Measurements from ENCODE around the gene NOTCH4.
"Not testable (repeated sequence)": the region's sequence is repeated elsewhere in the genome, so short reads cannot be mapped to it uniquely, and the experiment has no call there.

NOTCH4 gene

DNA sequence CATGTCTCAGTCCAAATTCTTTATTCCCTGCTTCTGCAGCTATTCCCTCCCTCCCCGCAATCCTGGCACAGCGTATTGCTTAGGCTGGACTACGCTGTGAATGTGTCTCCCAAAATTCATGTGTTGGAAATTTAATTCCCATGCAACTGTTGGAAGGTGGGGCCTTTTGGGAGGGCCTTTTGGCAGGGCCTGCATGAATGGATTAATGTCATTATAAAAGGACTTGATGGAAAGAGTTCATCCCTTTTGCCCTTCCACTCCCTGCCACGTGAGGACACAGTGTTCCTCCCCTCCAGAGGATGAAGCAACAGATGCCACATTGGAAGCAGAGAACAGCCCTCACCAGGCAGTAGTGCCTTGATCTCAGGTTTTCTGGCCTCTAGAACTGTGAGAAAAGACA is 20.4 kb upstream of the NOTCH4 start:
- H3K4me3 ChIP-seq (ENCODE audit: low read length), result no peak overlapping the region

DNA sequence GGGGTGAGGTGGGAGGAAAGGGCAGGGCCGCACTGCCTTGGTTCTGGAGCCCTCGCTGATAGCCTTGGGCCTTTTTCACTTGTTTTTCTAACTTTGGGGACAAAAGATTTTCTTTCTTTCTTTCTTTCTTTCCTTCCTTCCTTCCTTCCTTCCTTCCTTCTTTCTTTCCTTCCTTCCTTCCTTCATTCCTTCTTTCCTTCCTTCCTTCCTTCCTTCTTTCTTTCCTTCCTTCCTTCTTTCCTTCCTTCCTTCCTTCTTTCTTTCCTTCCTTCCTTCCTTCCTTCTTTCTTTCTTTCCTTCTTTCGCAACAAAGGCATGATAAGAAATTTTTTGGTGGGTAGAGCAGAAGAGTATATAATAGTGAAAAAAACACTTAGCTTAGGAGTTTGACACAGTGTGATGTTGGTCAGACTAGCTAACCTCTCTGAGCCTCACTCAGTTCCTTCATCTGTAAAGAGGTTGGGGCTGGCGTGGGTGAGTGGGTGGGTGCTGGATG is 18.5 kb upstream of the NOTCH4 start:
- H3K4me3 ChIP-seq (ENCODE audit: low read length); H3K4me1 ChIP-seq (ENCODE audit: control insufficient read depth, insufficient read depth, low read length); H3K9ac ChIP-seq (ENCODE audit: low read depth, low read length); H3K9me3 ChIP-seq (replicated peaks; ENCODE audit: low read length); H3K4me2 ChIP-seq (ENCODE audit: low read length); H3K36me3 ChIP-seq (ENCODE audit: insufficient read depth, low read length): not testable (repeated sequence)
- H3K27me3 ChIP-seq (ENCODE audit: control insufficient read depth, insufficient read depth, low read length), result peaks cover 19% of the 10 kb centered on the region

More for the DNA sequence above, 20.4 kb upstream of the NOTCH4 start:
- peaks cover 4% of the 10 kb centered on the region for H3K4me1 ChIP-seq (ENCODE audit: control insufficient read depth, insufficient read depth, low read length)
- H3K27me3 ChIP-seq (ENCODE audit: control insufficient read depth, insufficient read depth, low read length), result peaks cover 32% of the 10 kb centered on the region
- H3K9ac ChIP-seq (ENCODE audit: low read depth, low read length), result no peak overlapping the region
- peak overlapping the region; percentile 67 for H3K4me2 ChIP-seq (ENCODE audit: low read length)
- no peaks in the 10 kb centered on the region for H3K36me3 ChIP-seq (ENCODE audit: insufficient read depth, low read length)
- no peaks in the 10 kb centered on the region for H3K9me3 ChIP-seq (replicated peaks; ENCODE audit: low read length)

DNA sequence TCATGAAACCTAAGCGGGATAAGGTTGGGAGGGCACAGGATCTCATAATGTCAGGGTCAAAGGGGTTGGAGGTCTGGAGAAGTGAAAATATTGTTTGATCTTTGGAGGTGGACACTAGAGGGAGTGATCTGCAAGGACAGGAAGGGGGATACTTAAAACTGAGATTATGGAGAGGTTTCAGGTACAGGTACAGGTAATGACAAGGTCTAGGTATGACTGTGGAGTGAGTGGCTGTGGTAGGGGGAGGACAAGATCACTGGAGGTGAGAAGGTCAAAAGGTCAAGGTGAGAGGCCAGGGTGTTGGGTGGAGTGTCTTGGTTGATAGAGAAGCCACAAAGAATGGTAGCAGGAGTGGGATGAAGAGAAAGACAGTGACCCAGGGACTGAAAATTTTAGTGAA is 16.8 kb upstream of the NOTCH4 start:
- no peaks in the 10 kb centered on the region for H3K9me3 ChIP-seq (replicated peaks; ENCODE audit: low read length)
- H3K4me1 ChIP-seq (ENCODE audit: control insufficient read depth, insufficient read depth, low read length), result peaks cover 4% of the 10 kb centered on the region
- no peaks in the 10 kb centered on the region for H3K36me3 ChIP-seq (ENCODE audit: insufficient read depth, low read length)
- H3K4me3 ChIP-seq (ENCODE audit: low read length), result no peak overlapping the region
- peaks cover 17% of the 10 kb centered on the region for H3K27me3 ChIP-seq (ENCODE audit: control insufficient read depth, insufficient read depth, low read length)
- no peak overlapping the region for H3K4me2 ChIP-seq (ENCODE audit: low read length)
- no peak overlapping the region for H3K9ac ChIP-seq (ENCODE audit: low read depth, low read length)

DNA sequence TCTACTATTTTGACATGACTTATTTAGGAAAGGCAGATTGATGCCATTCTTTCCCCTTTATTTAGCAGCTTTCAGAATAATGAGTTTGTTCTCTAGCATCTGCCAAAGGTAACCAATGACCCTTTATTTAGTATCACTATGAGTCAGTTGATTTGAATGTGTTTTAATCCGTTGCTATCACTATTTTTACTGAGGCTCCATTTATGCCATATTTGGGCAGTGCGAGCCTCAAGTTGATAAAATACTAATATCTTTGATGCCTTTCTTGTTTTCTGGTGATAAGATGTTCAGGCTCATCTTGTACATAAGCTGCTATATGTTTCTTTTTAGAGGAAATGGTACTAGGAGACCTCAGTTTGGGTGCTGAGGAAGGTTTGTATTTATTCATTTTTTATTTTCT is 15.6 kb upstream of the NOTCH4 start:
- no peak overlapping the region for H3K4me3 ChIP-seq (ENCODE audit: low read length)
- no peak overlapping the region for H3K4me2 ChIP-seq (ENCODE audit: low read length)
- no peaks in the 10 kb centered on the region for H3K36me3 ChIP-seq (ENCODE audit: insufficient read depth, low read length)
- H3K27me3 ChIP-seq (ENCODE audit: control insufficient read depth, insufficient read depth, low read length), result peaks cover 17% of the 10 kb centered on the region
- H3K4me1 ChIP-seq (ENCODE audit: control insufficient read depth, insufficient read depth, low read length), result peaks cover 3% of the 10 kb centered on the region
- no peaks in the 10 kb centered on the region for H3K9me3 ChIP-seq (replicated peaks; ENCODE audit: low read length)
- H3K9ac ChIP-seq (ENCODE audit: low read depth, low read length), result no peak overlapping the region

DNA sequence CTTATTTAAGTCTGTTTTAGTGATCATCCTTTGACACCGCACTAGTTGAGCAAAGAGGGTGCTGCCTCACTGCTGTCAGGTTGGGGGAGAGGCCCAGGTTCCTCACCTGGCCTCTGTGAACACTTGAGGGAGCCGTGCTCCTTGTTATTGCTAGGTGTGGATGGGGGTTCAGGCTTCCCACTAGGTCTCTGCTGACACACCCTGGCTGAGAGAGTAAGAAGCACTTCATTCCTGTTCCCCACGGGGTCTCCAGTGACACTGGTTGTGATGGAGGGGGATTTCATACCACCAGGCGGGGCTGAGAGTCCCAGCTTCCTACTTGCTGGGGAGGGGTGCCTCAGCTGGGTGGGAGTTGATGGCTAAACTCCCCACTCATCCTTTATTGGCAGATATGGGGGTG is 11.1 kb upstream of the NOTCH4 start:
- H3K4me3 ChIP-seq (ENCODE audit: low read length), result no peak overlapping the region
- no peaks in the 10 kb centered on the region for H3K27me3 ChIP-seq (ENCODE audit: control insufficient read depth, insufficient read depth, low read length)
- no peaks in the 10 kb centered on the region for H3K9me3 ChIP-seq (replicated peaks; ENCODE audit: low read length)
- H3K36me3 ChIP-seq (ENCODE audit: insufficient read depth, low read length), result no peaks in the 10 kb centered on the region
- H3K4me1 ChIP-seq (ENCODE audit: control insufficient read depth, insufficient read depth, low read length), result no peaks in the 10 kb centered on the region
- no peak overlapping the region for H3K4me2 ChIP-seq (ENCODE audit: low read length)
- H3K9ac ChIP-seq (ENCODE audit: low read depth, low read length), result no peak overlapping the region

DNA sequence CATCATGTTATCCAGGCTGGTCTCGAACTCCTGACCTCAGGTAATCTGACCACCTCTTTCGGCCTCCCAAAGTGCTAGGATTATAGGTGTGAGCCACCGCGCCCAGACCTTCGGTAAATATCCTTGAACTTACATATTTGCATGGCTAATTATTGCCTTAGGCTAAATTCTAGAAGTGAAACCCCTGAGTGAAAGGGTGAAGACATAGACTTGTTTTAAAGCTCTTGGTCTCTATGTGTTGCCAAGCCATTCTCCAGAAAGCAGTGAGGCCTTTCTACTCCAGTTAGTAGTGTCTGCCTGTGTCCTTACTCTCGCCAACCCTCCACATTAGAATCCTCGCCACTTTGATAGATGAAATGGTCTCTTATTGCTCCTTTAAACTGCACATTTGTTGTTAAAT is 2.6 kb upstream of the NOTCH4 start:
- H3K4me1 ChIP-seq (ENCODE audit: control insufficient read depth, insufficient read depth, low read length), result no peaks in the 10 kb centered on the region
- no peaks in the 10 kb centered on the region for H3K9me3 ChIP-seq (replicated peaks; ENCODE audit: low read length)
- H3K36me3 ChIP-seq (ENCODE audit: insufficient read depth, low read length), result no peaks in the 10 kb centered on the region
- no peak overlapping the region for H3K9ac ChIP-seq (ENCODE audit: low read depth, low read length)
- H3K4me2 ChIP-seq (ENCODE audit: low read length), result no peak overlapping the region
- H3K4me3 ChIP-seq (ENCODE audit: low read length), result no peak overlapping the region
- H3K27me3 ChIP-seq (ENCODE audit: control insufficient read depth, insufficient read depth, low read length), result peaks cover 25% of the 10 kb centered on the region

DNA sequence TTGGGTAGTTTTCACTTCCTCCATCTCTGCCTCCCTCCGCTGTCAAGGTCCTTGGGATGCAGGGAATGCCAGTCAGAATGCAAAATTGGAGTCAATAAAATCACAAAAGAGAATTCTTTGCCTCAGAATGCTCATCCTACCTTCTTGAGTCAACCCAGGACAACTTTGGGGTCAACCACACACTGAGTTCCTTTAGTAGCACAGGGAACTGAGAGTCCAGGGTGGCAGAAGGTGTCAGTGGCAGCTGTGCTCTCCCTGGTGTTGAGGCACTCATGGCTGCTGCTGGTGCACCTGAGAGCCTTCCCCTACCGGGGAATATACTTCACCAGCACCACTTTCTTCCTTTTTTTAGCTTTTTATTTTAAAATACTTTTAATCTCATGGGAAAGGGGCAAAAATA is 829 bp upstream of the NOTCH4 start:
- peaks cover 33% of the 10 kb centered on the region for H3K27me3 ChIP-seq (ENCODE audit: control insufficient read depth, insufficient read depth, low read length)
- H3K4me3 ChIP-seq (ENCODE audit: low read length), result no peak overlapping the region
- H3K9me3 ChIP-seq (replicated peaks; ENCODE audit: low read length), result no peaks in the 10 kb centered on the region

DNA sequence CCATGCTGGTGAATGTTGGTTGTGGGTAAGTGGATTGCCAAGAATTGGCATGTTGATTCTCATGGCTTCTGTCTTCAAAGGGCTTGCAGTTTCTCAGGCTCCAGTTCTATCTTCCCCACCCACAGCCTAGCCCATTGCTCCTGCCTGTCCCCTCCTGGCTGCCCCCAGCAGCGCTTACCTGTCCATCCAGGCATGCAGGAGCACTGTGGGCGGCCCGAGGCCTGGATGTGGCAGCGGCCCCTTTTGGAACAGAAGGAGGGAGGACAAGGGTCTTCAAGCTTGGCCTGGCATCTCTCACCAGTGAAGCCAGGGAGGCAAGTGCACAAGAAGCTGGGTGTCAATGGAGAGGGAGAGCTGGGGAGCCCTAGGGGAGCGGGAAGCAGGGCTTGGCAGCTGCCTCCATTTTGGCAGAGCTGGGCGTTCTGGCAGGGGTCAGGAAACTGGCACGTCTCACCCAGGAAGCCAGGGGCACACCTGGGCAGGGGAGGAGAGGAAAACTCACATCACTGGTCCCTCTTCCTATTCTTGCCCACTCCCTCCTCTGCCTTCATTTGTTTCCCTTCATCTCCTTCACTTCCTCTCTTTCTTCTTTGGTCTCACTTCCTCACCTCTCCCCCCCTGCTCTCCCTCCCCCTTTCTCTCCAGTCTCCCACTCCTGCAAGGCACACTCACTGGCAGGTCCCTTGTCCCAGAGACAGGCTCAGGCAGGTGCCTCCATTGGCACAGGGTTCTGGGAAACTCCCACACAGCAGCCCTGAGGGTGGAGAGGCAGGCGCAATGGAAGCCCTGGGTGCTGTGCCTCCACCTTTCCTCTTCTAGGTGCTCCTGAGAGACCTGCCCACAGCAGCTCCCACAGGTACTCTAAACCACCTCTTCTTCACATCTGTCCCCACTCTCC is 1.3 kb downstream of the NOTCH4 start:
- no peaks in the 10 kb centered on the region for H3K4me1 ChIP-seq (ENCODE audit: control insufficient read depth, insufficient read depth, low read length)
- no peaks in the 10 kb centered on the region for H3K9me3 ChIP-seq (replicated peaks; ENCODE audit: low read length)
- H3K9ac ChIP-seq (ENCODE audit: low read depth, low read length), result no peak overlapping the region
- no peak overlapping the region for H3K4me3 ChIP-seq (ENCODE audit: low read length)
- peaks cover 45% of the 10 kb centered on the region for H3K27me3 ChIP-seq (ENCODE audit: control insufficient read depth, insufficient read depth, low read length)
- H3K4me2 ChIP-seq (ENCODE audit: low read length), result no peak overlapping the region
- H3K36me3 ChIP-seq (ENCODE audit: insufficient read depth, low read length), result no peaks in the 10 kb centered on the region

More for the DNA sequence above, 829 bp upstream of the NOTCH4 start:
- Histone ChIP-seq H3K4me1 (ENCODE audit: control insufficient read depth, insufficient read depth, low read length) (no peaks in the 10 kb centered on the region), H3K4me2 (ENCODE audit: low read length) (no peak overlapping the region), H3K36me3 (ENCODE audit: insufficient read depth, low read length) (no peaks in the 10 kb centered on the region), H3K9ac (ENCODE audit: low read depth, low read length) (no peak overlapping the region)

DNA sequence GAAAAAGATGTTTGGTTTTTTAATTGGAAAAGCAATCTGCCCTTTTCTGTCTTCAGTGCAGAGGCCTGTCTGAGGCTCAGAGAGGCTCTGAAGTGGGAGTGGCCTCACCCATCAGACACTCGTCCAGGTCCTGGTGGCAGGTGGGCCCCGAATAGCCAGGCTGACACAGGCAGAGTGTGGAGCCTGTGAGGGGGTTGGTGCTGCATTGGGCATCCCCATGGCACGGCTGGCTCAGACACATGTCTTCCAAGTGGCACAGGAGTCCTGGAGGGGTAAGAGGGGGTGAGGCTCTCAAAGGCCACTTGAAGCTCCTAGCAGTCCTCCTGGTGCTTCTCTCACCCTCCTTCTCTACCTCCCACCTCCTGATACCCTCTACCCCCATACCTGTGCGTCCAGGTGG is 3.8 kb downstream of the NOTCH4 start:
- H3K4me3 ChIP-seq (ENCODE audit: low read length), result no peak overlapping the region
- H3K27me3 ChIP-seq (ENCODE audit: control insufficient read depth, insufficient read depth, low read length), result peaks cover 40% of the 10 kb centered on the region
- H3K9me3 ChIP-seq (replicated peaks; ENCODE audit: low read length), result no peaks in the 10 kb centered on the region
- H3K9ac ChIP-seq (ENCODE audit: low read depth, low read length), result no peak overlapping the region
- H3K4me1 ChIP-seq (ENCODE audit: control insufficient read depth, insufficient read depth, low read length), result no peaks in the 10 kb centered on the region
- H3K36me3 ChIP-seq (ENCODE audit: insufficient read depth, low read length), result no peaks in the 10 kb centered on the region
- H3K4me2 ChIP-seq (ENCODE audit: low read length), result no peak overlapping the region

DNA sequence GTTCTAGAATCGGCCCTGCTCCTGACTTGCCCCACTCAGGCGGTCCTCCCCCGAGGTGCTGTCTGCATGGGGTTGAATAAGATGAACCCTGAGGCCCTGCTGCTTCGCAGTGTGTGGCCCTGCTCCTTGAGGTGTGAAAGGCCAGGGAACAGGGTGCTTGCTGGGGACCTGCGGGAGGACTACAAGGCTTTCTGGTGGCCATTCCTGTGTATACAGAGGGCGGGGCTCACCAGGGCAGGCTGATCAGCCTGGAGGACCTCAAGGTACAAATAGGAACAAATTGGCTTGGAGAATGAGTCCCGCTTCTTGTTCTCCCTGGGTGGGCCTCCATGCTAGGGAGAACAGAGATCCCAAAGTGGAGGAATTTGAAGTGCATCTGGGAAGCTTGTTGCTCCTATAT is 5.7 kb downstream of the NOTCH4 start:
- H3K36me3 ChIP-seq (ENCODE audit: insufficient read depth, low read length), result no peaks in the 10 kb centered on the region
- H3K9ac ChIP-seq (ENCODE audit: low read depth, low read length), result no peak overlapping the region
- no peak overlapping the region for H3K4me3 ChIP-seq (ENCODE audit: low read length)
- no peaks in the 10 kb centered on the region for H3K4me1 ChIP-seq (ENCODE audit: control insufficient read depth, insufficient read depth, low read length)
- H3K9me3 ChIP-seq (replicated peaks; ENCODE audit: low read length), result no peaks in the 10 kb centered on the region
- no peak overlapping the region for H3K4me2 ChIP-seq (ENCODE audit: low read length)
- H3K27me3 ChIP-seq (ENCODE audit: control insufficient read depth, insufficient read depth, low read length), result peaks cover 37% of the 10 kb centered on the region

DNA sequence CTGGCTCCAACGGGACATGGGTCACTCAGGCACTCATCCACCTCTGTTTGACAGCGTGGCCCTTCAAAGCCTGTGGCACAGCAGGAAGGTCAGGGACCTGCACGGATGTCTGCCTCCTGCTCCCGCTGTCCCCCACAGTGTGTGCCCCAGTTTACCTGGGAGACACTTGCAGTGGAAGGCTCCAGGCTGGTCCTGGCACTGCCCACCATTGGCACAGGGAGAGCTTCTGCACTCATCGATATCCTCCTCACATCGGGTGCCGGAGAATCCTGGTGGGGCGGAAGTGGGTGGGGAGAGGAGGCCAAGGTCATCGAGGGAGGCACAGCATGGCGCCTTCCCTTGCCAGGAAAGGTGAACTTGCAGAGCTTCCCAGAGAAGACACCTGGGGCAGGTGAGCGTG is 6.9 kb downstream of the NOTCH4 start:
- Histone ChIP-seq H3K9me3 (replicated peaks; ENCODE audit: low read length) (no peaks in the 10 kb centered on the region), H3K4me2 (ENCODE audit: low read length) (no peak overlapping the region), H3K4me3 (ENCODE audit: low read length) (no peak overlapping the region), H3K27me3 (ENCODE audit: control insufficient read depth, insufficient read depth, low read length) (peaks cover 36% of the 10 kb centered on the region), H3K36me3 (ENCODE audit: insufficient read depth, low read length) (no peaks in the 10 kb centered on the region), H3K9ac (ENCODE audit: low read depth, low read length) (no peak overlapping the region), H3K4me1 (ENCODE audit: control insufficient read depth, insufficient read depth, low read length) (no peaks in the 10 kb centered on the region)

DNA sequence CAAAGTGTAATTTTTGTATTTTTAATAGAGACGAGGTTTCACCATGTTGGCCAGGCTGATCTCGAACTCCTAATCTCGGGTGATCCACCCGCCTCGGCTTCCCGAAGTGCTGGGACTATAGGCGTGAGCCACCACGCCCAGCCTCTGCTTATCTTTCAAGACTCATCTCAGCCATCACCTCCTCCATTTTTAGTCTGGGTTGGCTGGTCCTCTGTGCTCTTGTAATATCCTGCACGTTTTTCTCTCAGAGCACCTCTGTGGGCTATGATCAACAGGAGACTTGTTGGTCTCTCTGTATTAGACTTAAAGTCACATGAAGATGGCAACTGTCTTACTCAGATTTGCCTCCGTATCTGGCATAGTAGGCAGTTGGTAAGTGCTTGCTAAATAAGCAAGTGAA is 7.6 kb downstream of the NOTCH4 start:
- H3K9ac ChIP-seq (ENCODE audit: low read depth, low read length), result no peak overlapping the region
- no peaks in the 10 kb centered on the region for H3K9me3 ChIP-seq (replicated peaks; ENCODE audit: low read length)
- no peaks in the 10 kb centered on the region for H3K36me3 ChIP-seq (ENCODE audit: insufficient read depth, low read length)
- H3K4me3 ChIP-seq (ENCODE audit: low read length), result no peak overlapping the region
- H3K4me2 ChIP-seq (ENCODE audit: low read length), result no peak overlapping the region
- peaks cover 34% of the 10 kb centered on the region for H3K27me3 ChIP-seq (ENCODE audit: control insufficient read depth, insufficient read depth, low read length)
- no peaks in the 10 kb centered on the region for H3K4me1 ChIP-seq (ENCODE audit: control insufficient read depth, insufficient read depth, low read length)

All from skeletal muscle satellite cell (primary cell).